Fibroblast of the aortic adventitia (primary cell): Measurements from ENCODE around the gene SNAPC4. TPM values are rescaled to one million over a fixed set of nuclear protein-coding genes. Genes with fewer than 3 reads are reported as not detected.

Source experiments
- DNase-seq: peaks from one replicate; pipeline ENCODE4 v3.0.0-alpha.2; 2010; ENCODE audit warnings: low read depth
- H3K4me3 ChIP-seq: 2 replicates; pipeline ENCODE4 v1.5.1; 2011; ENCODE audit warnings: low read depth, mild to moderate bottlenecking, control low read depth, low read length, moderate library complexity
- CTCF ChIP-seq: IDR thresholded peaks from 2 replicates; pipeline ENCODE4 v1.5.1; 2011; ENCODE audit warnings: mild to moderate bottlenecking, low read length, control low read depth, inconsistent platforms; ENCODE audit not compliant: insufficient read depth
- total RNA-seq: library from RNA; depleted of rRNA; stranded (reverse); fragments of >200 nt; gene quantifications from 2 replicates; pipeline ENCODE4 v1.2.3, GENCODE V29; 2012; ENCODE audit warnings: low replicate concordance

The SNAPC4 gene
- total RNA-seq, 1 donor = 12.1 TPM

GRCh38 chr9:136403538-136403914 lies 3.6 kb upstream of the SNAPC4 start:
- no peak for DNase-seq
- H3K4me3 ChIP-seq = no peak overlapping the region
- TF ChIP-seq CTCF = no peak

DNA sequence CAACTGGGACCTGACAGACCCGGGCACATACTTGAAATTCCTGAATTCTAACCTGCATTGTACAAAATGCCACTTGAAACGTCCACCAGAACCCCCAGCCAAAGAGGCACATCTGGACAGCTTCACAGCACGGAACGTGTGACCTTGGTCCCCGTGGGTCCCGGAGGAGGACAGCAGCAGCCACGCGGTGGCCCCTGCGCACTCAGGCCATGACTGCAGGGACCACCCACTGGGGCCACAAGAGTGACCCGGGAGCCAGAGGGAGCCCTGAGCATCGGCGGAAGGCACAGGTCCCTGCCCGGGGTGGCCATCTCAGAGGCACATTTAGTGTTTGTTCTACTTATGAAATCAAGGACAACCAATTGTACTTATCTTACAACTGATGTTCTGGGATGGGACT lies 2.1 kb upstream of the SNAPC4 start:
- no peak for DNase-seq
- no peak for TF ChIP-seq CTCF
- H3K4me3 ChIP-seq = no peak overlapping the region

DNA sequence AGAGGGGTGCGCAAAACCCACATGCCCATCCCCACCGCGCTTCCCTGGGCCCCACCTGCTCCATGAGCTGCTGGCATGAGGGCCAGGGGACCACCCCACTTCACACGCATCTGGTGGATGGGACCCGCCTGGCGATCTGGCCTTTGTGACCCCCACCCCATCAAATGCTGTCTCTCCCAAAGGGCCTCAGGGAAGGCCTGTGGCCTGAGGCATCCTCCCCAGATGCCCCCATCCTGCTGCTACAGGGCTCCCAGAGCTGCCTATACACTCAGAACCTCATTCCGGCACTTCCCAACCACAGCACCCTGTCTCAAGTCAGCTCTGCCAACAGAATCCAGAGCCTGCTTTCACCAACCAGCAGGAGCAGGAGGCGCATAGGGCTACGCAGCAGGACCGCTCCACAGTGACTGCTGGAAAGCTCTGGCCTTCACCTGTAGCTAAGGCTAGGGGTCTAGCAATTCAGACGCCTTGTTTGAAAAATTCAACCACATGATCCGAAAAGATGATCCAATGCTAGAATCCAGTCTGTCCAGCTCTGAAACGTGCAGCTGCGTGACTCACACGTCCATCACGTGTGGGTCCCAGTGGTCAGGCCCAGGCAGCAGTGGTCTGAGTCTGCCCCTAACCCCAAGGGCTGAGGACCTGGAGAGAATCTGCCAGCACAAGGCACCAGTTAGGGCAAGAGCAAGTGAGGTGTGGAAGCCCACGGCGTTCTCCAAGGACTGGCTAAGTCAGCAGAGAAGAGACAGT lies 1.4 kb upstream of the SNAPC4 start:
- no peak for DNase-seq
- H3K4me3 ChIP-seq = no peak overlapping the region
- no peak for TF ChIP-seq CTCF

- H3K4me3 ChIP-seq = peak overlapping the region; percentile 92
- no peak for TF ChIP-seq CTCF
- peak; percentile 39 for DNase-seq
Observed at GRCh38 chr9:136399176-136400037, 563 bp downstream of the SNAPC4 start.

DNA sequence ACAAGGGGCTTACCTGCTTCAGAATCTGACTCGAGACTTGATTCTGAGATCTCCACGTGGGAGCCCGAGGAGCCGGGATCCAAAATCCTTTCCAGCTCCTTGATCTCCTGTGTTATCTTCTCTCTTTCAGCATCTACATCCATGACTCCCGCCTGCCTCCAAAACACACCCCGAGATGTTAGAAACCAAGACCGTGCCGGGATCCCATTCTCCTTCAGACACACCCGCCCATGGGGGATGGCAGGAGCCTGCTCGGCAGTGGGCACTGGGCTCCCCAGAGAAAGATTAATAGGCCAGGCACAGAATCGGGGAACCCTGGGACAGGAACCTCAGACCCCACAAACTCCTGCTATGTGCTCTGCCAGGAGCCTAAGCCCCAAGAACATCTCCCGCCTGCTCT lies 1.7 kb downstream of the SNAPC4 start:
- no peak for DNase-seq
- no peak for TF ChIP-seq CTCF
- peak overlapping the region; percentile 92 for H3K4me3 ChIP-seq

- H3K4me3 ChIP-seq = no peak overlapping the region
- TF ChIP-seq CTCF = no peak
- no peak for DNase-seq
Observed at GRCh38 chr9:136397643-136398042, 2.3 kb downstream of the SNAPC4 start.

DNA sequence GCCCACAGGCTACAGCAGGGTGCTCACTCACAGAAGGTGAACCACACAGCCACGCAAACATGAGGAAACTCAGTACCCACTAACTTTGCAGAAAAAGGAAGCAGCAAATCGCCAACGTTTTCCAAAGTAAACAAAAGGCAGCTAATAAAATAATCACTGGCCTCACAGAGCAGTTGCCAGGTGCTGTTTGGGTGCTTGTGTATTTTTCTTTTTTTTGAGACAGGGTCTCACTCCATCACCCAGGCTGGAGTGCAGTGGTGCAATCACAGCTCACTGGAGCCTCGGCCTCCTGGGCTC lies 3.8 kb downstream of the SNAPC4 start:
- no peak overlapping the region for H3K4me3 ChIP-seq
- TF ChIP-seq CTCF = no peak
- DNase-seq = no peak
